Measurements from ENCODE around the gene MGLL. TPM values are rescaled to one million over a fixed set of nuclear protein-coding genes. Genes with fewer than 3 reads are reported as not detected.

The MGLL gene
- total and polyA plus RNA-seq, 9 of the 15 experiments (the other 6 are each of a cell fraction or from before 2014, with no cell fraction given), result 0.12 to 0.32 (median 0.18) TPM; not detected in 6

- TF ChIP-seq REST (IDR thresholded peaks at IDR 0.05; ENCODE audit: borderline replicate concordance) (peak; percentile 59; the same call in 1 of the 2 replicates), REST (CRISPR knock-in tag; IDR thresholded peaks at IDR 0.05; ENCODE audit: low read depth) (no peak), PATZ1 (CRISPR knock-in tag; IDR thresholded peaks at IDR 0.05; ENCODE audit: borderline replicate concordance) (no peak), CTCF (IDR thresholded peaks at IDR 0.05 in 2 of 3, conservative IDR thresholded peaks at IDR 0.05 in 1 of 3; ENCODE audit: insufficient read depth in 2 of 3, low read depth in 1 of 3, low read length in 3 of 3) (peak; percentile 41 to 60 (median 45); a peak in 5 of 6 replicates), ZNF165 (CRISPR knock-in tag; IDR thresholded peaks at IDR 0.05; ENCODE audit: borderline replicate concordance) (no peak), MEIS2 (IDR thresholded peaks at IDR 0.05; ENCODE audit: partially characterized antibody) (peak; percentile 59), CREM (IDR thresholded peaks at IDR 0.05; ENCODE audit: low read depth) (no peak), ZNF668 (CRISPR knock-in tag; IDR thresholded peaks at IDR 0.05) (no peak), MNT (conservative IDR thresholded peaks at IDR 0.05) (no peak), ZNF140 (CRISPR knock-in tag; IDR thresholded peaks at IDR 0.05) (no peak), ZNF740 (CRISPR knock-in tag; IDR thresholded peaks at IDR 0.05) (no peak), ZNF740 (tag; IDR thresholded peaks at IDR 0.05) (no peak), GATAD2A (IDR thresholded peaks at IDR 0.05) (no peak), MTA1 (IDR thresholded peaks at IDR 0.05; ENCODE audit: borderline replicate concordance) (no peak)
These were observed 31.4 kb upstream of the MGLL start (continued) for GRCh38 chr3:127853681-127854080.
